B cell (primary cell): Measurements from ENCODE around the gene DOP1B.

Source experiments
- CTCF ChIP-seq: fragments of 200-600 bp; IDR thresholded peaks from one replicate; pipeline ENCODE4 v1.8.0; 2022; ENCODE audit warnings: antibody characterized with exemption, mild to moderate bottlenecking
- EZH2 ChIP-seq: IDR thresholded peaks from 2 replicates; pipeline ENCODE4 v1.6.1; 2012; ENCODE audit warnings: borderline replicate concordance, low read depth, mild to moderate bottlenecking, moderate library complexity, low read length; ENCODE audit not compliant: insufficient read depth, poor library complexity, severe bottlenecking

DNA sequence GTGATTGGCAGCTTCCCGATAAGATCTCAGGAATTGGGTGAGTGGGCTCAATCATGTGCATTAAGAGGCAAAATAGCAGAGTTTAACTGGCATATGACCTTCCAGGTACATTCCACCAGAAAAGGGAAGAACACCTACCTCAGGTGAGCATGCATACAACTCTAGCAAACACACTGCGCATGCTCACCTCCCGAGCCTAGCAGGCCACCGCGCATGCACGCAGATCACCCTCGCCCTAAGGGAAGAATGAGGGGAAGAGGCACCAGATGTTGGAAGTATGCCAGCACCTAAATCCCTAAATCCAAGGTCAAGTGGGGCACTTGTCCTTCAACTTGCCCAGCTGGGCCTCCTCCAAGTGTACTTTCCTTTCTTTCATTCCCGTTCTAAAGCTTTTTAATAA is 45.4 kb upstream of the DOP1B start:
- TF ChIP-seq EZH2 (no peak), CTCF (no peak)
